HepG2 (cell line): Measurements from ENCODE around the gene MIB2. TPM values are rescaled to one million over a fixed set of nuclear protein-coding genes. Genes with fewer than 3 reads are reported as not detected.

Experiments used
- AGO1 ChIP-seq: fragments of 200-400 bp; formaldehyde crosslinking; IDR thresholded peaks from 2 replicates; pipeline ENCODE4 v1.6.1; 2017; ENCODE audit warnings: mild to moderate bottlenecking, low read depth, low read length, moderate library complexity; ENCODE audit not compliant: poor library complexity, severe bottlenecking
- CC2D1A ChIP-seq: sonication (generic); formaldehyde crosslinking; IDR thresholded peaks from 2 replicates; pipeline ENCODE4 v1.8.1; 2023; ENCODE audit warnings: mild to moderate bottlenecking, missing genetic modification reagents
- HDAC1 ChIP-seq: sonication (generic); formaldehyde crosslinking; IDR thresholded peaks from 2 replicates; pipeline ENCODE4 v1.5.1; 2020; ENCODE audit warnings: mild to moderate bottlenecking, missing genetic modification reagents
- HNF4A ChIP-seq: sonication (generic); formaldehyde crosslinking; IDR thresholded peaks from 2 replicates; pipeline ENCODE4 v1.4.0; 2020; ENCODE audit warnings: missing genetic modification reagents
- KDM5B ChIP-seq: sonication (generic); formaldehyde crosslinking; IDR thresholded peaks from 2 replicates; pipeline ENCODE4 v1.4.0; 2020; ENCODE audit warnings: missing genetic modification reagents, mild to moderate bottlenecking, borderline replicate concordance
- KLF15 ChIP-seq: sonication (generic); formaldehyde crosslinking; IDR thresholded peaks from 2 replicates; pipeline ENCODE4 v1.8.1; 2023; ENCODE audit warnings: borderline replicate concordance, mild to moderate bottlenecking, inconsistent platforms, missing genetic modification reagents, mixed read lengths
- LCORL ChIP-seq, 2 experiments: fragments of 450-650 bp in 1 of 2; sonication (generic) in 1 of 2; formaldehyde crosslinking in 1 of 2; IDR thresholded peaks; 2 replicates each; pipeline versions ENCODE4 v1.5.0 to v1.6.1; 2017 to 2020; ENCODE audit warnings: antibody characterized with exemption in 1 of 2, missing genetic modification reagents in 1 of 2
- MAF1 ChIP-seq: sonication (generic); formaldehyde crosslinking; IDR thresholded peaks from 2 replicates; pipeline ENCODE4 v1.5.0; 2020; ENCODE audit warnings: missing genetic modification reagents, borderline replicate concordance
- PITX1 ChIP-seq: sonication (generic); formaldehyde crosslinking; IDR thresholded peaks from 2 replicates; pipeline ENCODE4 v1.5.1; 2020; ENCODE audit warnings: mild to moderate bottlenecking, missing genetic modification reagents
- RBFOX2 ChIP-seq: fragments of 200-400 bp; formaldehyde crosslinking; IDR thresholded peaks from 2 replicates; pipeline ENCODE4 v1.6.1; 2017; ENCODE audit warnings: low read depth, mild to moderate bottlenecking, low read length
- RFX5 ChIP-seq: IDR thresholded peaks from 2 replicates; pipeline ENCODE4 v1.6.1; 2011; ENCODE audit warnings: low read depth, low read length, improper control_type of control experiment
- ZNF274 ChIP-seq: sonication (generic); formaldehyde crosslinking; IDR thresholded peaks from 2 replicates; pipeline ENCODE4 v1.5.1; 2020; ENCODE audit warnings: mild to moderate bottlenecking, missing genetic modification reagents
- ZNF329 ChIP-seq: sonication (generic); formaldehyde crosslinking; IDR thresholded peaks from 2 replicates; pipeline ENCODE4 v1.9.0; 2021; ENCODE audit warnings: low read depth, mild to moderate bottlenecking, missing genetic modification reagents
- ZNF572 ChIP-seq: sonication (generic); formaldehyde crosslinking; IDR thresholded peaks from 2 replicates; pipeline ENCODE4 v1.5.1; 2020; ENCODE audit warnings: mild to moderate bottlenecking, missing genetic modification reagents
- polyA plus RNA-seq, 8 experiments: library from polyadenylated mRNA; depleted of rRNA in 3 of 8; stranded (reverse) in 7 of 8; unstranded in 1 of 8; fragments of >200 nt; fragmentation: Illumina TruSeq in 4 of 8; extraction: Trizol in 4 of 8; gene quantifications; 2 replicates each; pipeline versions ENCODE4 v1.2.1 to v1.2.3, GENCODE V29; 2011 to 2016; ENCODE audit warnings: low read depth in 4 of 8, missing spikeins in 1 of 8, mixed read lengths in 1 of 8; ENCODE audit not compliant: insufficient read depth in 1 of 8
- total RNA-seq, 5 experiments: library from RNA; depleted of rRNA; stranded (reverse); fragments of >200 nt; fragmentation: Illumina TruSeq; extraction: Trizol; gene quantifications; 2 replicates each; pipeline ENCODE4 v1.2.3, GENCODE V29; 2016; ENCODE audit warnings: low read depth in 1 of 5
- TF ChIP-seq, protein P1 (sequence below), 2 experiments: IDR thresholded peaks; 2 replicates each; pipeline ENCODE4 v1.6.1; 2011 to 2012; ENCODE audit warnings: low read length in 2 of 2, borderline replicate concordance in 1 of 2, low read depth in 1 of 2, mild to moderate bottlenecking in 1 of 2, moderate library complexity in 1 of 2
- TF ChIP-seq, protein P2 (sequence below): sonication (generic); formaldehyde crosslinking; IDR thresholded peaks from 2 replicates; pipeline ENCODE4 v1.4.0; 2020; ENCODE audit warnings: mild to moderate bottlenecking, missing genetic modification reagents
- TF ChIP-seq, protein P3 (sequence below): sonication (generic); formaldehyde crosslinking; IDR thresholded peaks from 2 replicates; pipeline ENCODE4 v1.4.0; 2020; ENCODE audit warnings: missing genetic modification reagents
- TF ChIP-seq, protein P4 (sequence below): sonication (generic); formaldehyde crosslinking; IDR thresholded peaks from 2 replicates; pipeline ENCODE4 v1.5.1; 2020; ENCODE audit warnings: mild to moderate bottlenecking, missing genetic modification reagents, moderate library complexity

Gene MIB2
- total and polyA plus RNA-seq, 2 of the 13 experiments (the other 11 are each of a cell fraction or from before 2014, with no cell fraction given), result 19.9 to 30.4 TPM

DNA sequence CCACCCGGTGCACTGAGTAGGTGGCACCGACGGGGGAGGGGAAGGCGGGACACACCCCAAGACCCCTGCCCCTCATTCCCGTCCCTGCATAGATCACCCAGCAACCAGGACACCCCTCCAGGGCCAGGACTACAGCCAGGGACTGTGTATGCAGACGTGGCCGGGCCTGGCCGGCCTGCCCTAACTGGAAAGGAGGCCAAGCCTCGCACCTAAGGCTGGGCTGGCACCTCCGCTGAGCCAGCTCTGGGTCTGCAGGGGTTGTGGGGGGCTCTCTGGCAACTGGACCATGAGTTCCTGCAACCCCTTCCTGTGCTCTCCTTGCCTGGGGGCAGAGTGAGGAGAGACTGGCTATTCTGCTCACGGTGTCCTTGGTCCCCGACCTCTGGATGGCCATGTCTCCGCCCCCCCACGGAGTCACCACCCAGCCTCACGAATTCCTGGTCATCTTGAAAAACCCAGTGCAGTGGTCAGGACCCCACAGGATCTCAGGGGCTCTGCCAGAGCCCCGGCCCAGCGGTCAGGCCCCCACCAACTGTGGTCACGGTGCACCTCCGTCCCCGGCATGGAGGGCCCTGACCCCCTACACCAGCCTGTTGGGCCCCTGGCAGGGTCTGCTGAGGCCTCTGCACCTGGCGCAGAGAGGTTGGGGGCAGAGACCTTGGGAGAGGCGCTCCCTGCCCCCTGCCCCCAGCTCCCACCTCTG is 14.3 kb upstream of the MIB2 start (continued):
- TF ChIP-seq, protein P1, sequence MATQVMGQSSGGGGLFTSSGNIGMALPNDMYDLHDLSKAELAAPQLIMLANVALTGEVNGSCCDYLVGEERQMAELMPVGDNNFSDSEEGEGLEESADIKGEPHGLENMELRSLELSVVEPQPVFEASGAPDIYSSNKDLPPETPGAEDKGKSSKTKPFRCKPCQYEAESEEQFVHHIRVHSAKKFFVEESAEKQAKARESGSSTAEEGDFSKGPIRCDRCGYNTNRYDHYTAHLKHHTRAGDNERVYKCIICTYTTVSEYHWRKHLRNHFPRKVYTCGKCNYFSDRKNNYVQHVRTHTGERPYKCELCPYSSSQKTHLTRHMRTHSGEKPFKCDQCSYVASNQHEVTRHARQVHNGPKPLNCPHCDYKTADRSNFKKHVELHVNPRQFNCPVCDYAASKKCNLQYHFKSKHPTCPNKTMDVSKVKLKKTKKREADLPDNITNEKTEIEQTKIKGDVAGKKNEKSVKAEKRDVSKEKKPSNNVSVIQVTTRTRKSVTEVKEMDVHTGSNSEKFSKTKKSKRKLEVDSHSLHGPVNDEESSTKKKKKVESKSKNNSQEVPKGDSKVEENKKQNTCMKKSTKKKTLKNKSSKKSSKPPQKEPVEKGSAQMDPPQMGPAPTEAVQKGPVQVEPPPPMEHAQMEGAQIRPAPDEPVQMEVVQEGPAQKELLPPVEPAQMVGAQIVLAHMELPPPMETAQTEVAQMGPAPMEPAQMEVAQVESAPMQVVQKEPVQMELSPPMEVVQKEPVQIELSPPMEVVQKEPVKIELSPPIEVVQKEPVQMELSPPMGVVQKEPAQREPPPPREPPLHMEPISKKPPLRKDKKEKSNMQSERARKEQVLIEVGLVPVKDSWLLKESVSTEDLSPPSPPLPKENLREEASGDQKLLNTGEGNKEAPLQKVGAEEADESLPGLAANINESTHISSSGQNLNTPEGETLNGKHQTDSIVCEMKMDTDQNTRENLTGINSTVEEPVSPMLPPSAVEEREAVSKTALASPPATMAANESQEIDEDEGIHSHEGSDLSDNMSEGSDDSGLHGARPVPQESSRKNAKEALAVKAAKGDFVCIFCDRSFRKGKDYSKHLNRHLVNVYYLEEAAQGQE (IDR thresholded peaks at IDR 0.05; ENCODE audit: borderline replicate concordance in 1 of 2, low read depth in 1 of 2, low read length in 2 of 2), result no peak
- TF ChIP-seq RBFOX2, result no peak
- 0 out of 2 replicates have a peak, but pooled peaks have one; percentile 14 for TF ChIP-seq KDM5B (CRISPR knock-in tag)
- TF ChIP-seq, protein P2, sequence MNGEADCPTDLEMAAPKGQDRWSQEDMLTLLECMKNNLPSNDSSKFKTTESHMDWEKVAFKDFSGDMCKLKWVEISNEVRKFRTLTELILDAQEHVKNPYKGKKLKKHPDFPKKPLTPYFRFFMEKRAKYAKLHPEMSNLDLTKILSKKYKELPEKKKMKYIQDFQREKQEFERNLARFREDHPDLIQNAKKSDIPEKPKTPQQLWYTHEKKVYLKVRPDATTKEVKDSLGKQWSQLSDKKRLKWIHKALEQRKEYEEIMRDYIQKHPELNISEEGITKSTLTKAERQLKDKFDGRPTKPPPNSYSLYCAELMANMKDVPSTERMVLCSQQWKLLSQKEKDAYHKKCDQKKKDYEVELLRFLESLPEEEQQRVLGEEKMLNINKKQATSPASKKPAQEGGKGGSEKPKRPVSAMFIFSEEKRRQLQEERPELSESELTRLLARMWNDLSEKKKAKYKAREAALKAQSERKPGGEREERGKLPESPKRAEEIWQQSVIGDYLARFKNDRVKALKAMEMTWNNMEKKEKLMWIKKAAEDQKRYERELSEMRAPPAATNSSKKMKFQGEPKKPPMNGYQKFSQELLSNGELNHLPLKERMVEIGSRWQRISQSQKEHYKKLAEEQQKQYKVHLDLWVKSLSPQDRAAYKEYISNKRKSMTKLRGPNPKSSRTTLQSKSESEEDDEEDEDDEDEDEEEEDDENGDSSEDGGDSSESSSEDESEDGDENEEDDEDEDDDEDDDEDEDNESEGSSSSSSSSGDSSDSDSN (CRISPR knock-in tag), result 0 out of 2 replicates have a peak, but pooled peaks have one; percentile 14
- TF ChIP-seq ZNF329 (CRISPR knock-in tag), result no peak
- peak; percentile 21; the same call in 1 of the 2 replicates for TF ChIP-seq PITX1 (CRISPR knock-in tag)
- TF ChIP-seq, protein P3, sequence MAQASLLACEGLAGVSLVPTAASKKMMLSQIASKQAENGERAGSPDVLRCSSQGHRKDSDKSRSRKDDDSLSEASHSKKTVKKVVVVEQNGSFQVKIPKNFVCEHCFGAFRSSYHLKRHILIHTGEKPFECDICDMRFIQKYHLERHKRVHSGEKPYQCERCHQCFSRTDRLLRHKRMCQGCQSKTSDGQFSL (CRISPR knock-in tag), result peak; percentile 57; the same call in 1 of the 2 replicates
- peak; percentile 19; the same call in 1 of the 2 replicates for TF ChIP-seq HDAC1 (CRISPR knock-in tag)
- TF ChIP-seq KLF15 (CRISPR knock-in tag), result no peak
- TF ChIP-seq, protein P4, sequence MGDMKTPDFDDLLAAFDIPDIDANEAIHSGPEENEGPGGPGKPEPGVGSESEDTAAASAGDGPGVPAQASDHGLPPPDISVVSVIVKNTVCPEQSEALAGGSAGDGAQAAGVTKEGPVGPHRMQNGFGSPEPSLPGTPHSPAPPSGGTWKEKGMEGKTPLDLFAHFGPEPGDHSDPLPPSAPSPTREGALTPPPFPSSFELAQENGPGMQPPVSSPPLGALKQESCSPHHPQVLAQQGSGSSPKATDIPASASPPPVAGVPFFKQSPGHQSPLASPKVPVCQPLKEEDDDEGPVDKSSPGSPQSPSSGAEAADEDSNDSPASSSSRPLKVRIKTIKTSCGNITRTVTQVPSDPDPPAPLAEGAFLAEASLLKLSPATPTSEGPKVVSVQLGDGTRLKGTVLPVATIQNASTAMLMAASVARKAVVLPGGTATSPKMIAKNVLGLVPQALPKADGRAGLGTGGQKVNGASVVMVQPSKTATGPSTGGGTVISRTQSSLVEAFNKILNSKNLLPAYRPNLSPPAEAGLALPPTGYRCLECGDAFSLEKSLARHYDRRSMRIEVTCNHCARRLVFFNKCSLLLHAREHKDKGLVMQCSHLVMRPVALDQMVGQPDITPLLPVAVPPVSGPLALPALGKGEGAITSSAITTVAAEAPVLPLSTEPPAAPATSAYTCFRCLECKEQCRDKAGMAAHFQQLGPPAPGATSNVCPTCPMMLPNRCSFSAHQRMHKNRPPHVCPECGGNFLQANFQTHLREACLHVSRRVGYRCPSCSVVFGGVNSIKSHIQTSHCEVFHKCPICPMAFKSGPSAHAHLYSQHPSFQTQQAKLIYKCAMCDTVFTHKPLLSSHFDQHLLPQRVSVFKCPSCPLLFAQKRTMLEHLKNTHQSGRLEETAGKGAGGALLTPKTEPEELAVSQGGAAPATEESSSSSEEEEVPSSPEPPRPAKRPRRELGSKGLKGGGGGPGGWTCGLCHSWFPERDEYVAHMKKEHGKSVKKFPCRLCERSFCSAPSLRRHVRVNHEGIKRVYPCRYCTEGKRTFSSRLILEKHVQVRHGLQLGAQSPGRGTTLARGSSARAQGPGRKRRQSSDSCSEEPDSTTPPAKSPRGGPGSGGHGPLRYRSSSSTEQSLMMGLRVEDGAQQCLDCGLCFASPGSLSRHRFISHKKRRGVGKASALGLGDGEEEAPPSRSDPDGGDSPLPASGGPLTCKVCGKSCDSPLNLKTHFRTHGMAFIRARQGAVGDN (CRISPR knock-in tag), result peak; percentile 59
- 0 out of 2 replicates have a peak, but pooled peaks have one; percentile 6 for TF ChIP-seq ZNF274 (CRISPR knock-in tag)
- TF ChIP-seq HNF4A, result 0 out of 2 replicates have a peak, but pooled peaks have one; percentile 14
- 0 out of 2 replicates have a peak, but pooled peaks have one; percentile 30 for TF ChIP-seq ZNF572
- no peak for TF ChIP-seq RFX5
- no peak for TF ChIP-seq CC2D1A (CRISPR knock-in tag)
- no peak for TF ChIP-seq MAF1 (CRISPR knock-in tag)
- no peak for TF ChIP-seq AGO1
- TF ChIP-seq LCORL (IDR thresholded peaks at IDR 0.05), result no peak
- TF ChIP-seq LCORL (CRISPR knock-in tag; IDR thresholded peaks at IDR 0.05), result no peak
